A549 treated with dexamethasone at 1 μM for 4 hours (cell line): Measurements from ENCODE around the gene MRGPRX2. TPM values are rescaled to one million over a fixed set of nuclear protein-coding genes. Genes with fewer than 3 reads are reported as not detected.

Source experiments
- total RNA-seq: library from RNA; stranded (reverse); fragments of 200-300 nt; extraction: Qiagen RNA extraction; gene quantifications from 5 replicates; pipeline ENCODE4 v1.2.3, GENCODE V29; 2022

The MRGPRX2 gene
- total RNA-seq, result not detected in 5 replicates

DNA sequence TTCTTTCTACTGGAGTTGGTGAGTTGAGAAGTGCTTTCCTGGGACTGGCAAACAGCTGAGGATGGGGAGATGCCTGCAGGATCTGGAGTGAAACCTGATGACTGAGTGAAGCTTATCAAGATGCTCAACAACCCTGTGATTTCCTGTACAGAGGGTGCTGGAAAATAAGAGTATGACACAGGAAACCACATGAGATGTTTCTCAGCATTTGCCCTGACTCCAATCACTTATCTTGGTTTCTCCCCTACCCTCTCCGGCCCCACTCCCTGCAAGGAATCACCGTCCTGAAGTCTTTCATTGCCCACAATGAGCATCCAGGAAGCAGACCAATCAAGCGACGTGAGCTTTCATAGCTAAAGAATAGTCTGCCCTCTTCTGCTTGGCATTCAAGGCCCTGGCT is at the start of gene MRGPRX2:
Gene MRGPRX2 (minus strand): TSS at position 89 of the 400 bp plus-strand sequence. CDS start 4,315 bp downstream, outside the sequence.

Other genes starting within 250 kb of the MRGPRX2 start
- not detected in 5 replicates for gene MRGPRX1, start 121.3 kb downstream of the MRGPRX2 start, total RNA-seq
- gene ZDHHC13, start 56.5 kb upstream of the MRGPRX2 start, total RNA-seq, result 12.9 to 17.8 TPM (median 16.2 TPM) in 5 replicates
- not detected in 5 replicates for gene CSRP3, start 141.3 kb upstream of the MRGPRX2 start, total RNA-seq
- gene E2F8, start 180.2 kb upstream of the MRGPRX2 start, total RNA-seq, result 5.4 to 6.9 TPM (median 6.1 TPM) in 5 replicates